Ishikawa (cell line): ENCODE results near the gene BRI3.

Source experiments
- CEBPB ChIP-seq: IDR thresholded peaks from 2 replicates; pipeline ENCODE4 v1.6.1; 2012
- CREB1 ChIP-seq: IDR thresholded peaks from 2 replicates; pipeline ENCODE4 v1.6.1; 2012; ENCODE audit warnings: low read depth
- EGR1 ChIP-seq: IDR thresholded peaks from 2 replicates; pipeline ENCODE4 v1.6.1; 2012
- EP300 ChIP-seq: IDR thresholded peaks from 2 replicates; pipeline ENCODE4 v1.6.1; 2012; ENCODE audit warnings: borderline replicate concordance
- FOXM1 ChIP-seq: IDR thresholded peaks from 2 replicates; pipeline ENCODE4 v1.6.1; 2012; ENCODE audit warnings: low read depth, borderline replicate concordance
- NFIC ChIP-seq: IDR thresholded peaks from 2 replicates; pipeline ENCODE4 v1.6.1; 2012
- RAD21 ChIP-seq: IDR thresholded peaks from 2 replicates; pipeline ENCODE4 v1.6.1; 2012; ENCODE audit warnings: low read depth
- REST ChIP-seq: IDR thresholded peaks from 2 replicates; pipeline ENCODE4 v1.6.1; 2012; ENCODE audit warnings: low read depth, mild to moderate bottlenecking
- TAF1 ChIP-seq: IDR thresholded peaks from 2 replicates; pipeline ENCODE4 v1.6.1; 2012; ENCODE audit warnings: low read depth, mild to moderate bottlenecking
- TCF12 ChIP-seq: IDR thresholded peaks from 2 replicates; pipeline ENCODE4 v1.6.1; 2012; ENCODE audit warnings: low read depth
- TEAD4 ChIP-seq: IDR thresholded peaks from 2 replicates; pipeline ENCODE4 v1.6.1; 2012
- YY1 ChIP-seq: IDR thresholded peaks from 2 replicates; pipeline ENCODE4 v1.6.1; 2012; ENCODE audit warnings: low read depth
- ZBTB7A ChIP-seq: IDR thresholded peaks from 2 replicates; pipeline ENCODE4 v1.6.1; 2012; ENCODE audit warnings: low read depth
- TF ChIP-seq, protein P1 (sequence below): IDR thresholded peaks from 2 replicates; pipeline ENCODE4 v1.6.1; 2012
- TF ChIP-seq, protein P2 (sequence below): IDR thresholded peaks from 2 replicates; pipeline ENCODE4 v1.6.1; 2012

Gene BRI3

GRCh38 chr7:98301693-98302470 lies 20.4 kb downstream of the BRI3 start:
- TF ChIP-seq ZBTB7A (no peak), TEAD4 (no peak)

DNA sequence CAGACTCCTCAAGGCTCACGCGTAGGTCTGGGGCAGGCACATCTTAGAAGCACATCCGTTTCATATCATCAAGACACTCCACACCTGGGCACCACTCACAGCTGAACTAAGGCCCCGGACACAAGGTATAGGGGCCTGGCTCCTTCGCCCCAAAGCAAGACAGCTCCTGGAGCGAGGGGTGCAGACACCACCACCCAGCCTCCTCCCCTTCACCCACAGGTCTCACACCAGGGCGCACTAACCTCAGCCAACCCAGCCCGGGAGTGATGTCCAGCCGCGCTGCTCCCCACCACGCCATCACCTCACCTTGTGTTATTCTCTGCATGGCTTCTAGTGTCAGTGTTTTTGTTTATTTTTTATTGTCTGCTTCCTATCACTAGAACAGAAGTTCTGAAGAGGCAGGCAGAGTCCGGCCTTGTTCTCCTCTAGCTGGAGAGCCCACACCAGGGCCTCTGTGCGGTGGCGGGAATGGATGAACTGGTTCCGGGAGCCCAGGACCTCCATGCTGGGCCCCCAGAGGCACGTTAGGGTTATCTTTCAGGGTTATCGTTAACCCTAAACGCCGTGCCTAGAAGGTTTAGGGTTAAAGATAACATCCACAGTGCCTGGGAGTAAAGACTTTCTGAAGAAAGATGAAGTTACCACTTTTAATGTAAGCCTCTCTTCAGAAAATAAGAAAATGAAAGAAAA lies 21.8 kb downstream of the BRI3 start:
- TF ChIP-seq TEAD4 (no peak), NFIC (no peak)
- TF ChIP-seq, protein P1, sequence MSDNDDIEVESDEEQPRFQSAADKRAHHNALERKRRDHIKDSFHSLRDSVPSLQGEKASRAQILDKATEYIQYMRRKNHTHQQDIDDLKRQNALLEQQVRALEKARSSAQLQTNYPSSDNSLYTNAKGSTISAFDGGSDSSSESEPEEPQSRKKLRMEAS = no peak

DNA sequence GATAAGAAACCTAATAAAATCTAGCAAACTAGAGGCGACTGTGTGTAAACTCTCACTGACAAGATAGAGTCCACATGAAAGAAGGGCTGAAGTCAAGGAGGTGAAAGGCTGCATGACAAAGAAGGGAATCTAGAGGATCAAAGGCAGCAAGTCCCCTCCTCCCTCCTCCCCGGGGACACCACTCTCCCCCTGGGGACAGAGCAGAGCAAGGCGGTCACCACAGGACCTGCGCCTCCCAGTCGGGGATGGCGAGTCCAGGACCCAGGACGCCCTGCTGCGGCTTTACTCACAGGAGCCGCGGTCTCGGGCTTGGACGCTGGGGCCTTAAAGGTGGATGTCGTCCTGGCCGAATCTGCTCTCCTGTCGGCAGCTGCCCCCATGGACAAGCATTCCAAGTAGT lies 22.4 kb downstream of the BRI3 start:
- TF ChIP-seq CREB1 (no peak), EP300 (no peak), TEAD4 (no peak), REST (no peak), EGR1 (no peak)
- TF ChIP-seq, protein P2, sequence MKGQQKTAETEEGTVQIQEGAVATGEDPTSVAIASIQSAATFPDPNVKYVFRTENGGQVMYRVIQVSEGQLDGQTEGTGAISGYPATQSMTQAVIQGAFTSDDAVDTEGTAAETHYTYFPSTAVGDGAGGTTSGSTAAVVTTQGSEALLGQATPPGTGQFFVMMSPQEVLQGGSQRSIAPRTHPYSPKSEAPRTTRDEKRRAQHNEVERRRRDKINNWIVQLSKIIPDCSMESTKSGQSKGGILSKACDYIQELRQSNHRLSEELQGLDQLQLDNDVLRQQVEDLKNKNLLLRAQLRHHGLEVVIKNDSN = no peak

- TF ChIP-seq TEAD4 (no peak), TCF12 (no peak), EP300 (no peak), TAF1 (no peak), REST (no peak), ZBTB7A (no peak)
- TF ChIP-seq, protein P1 = no peak
Observed at GRCh38 chr7:98305951-98306535, 24.6 kb downstream of the BRI3 start.

GRCh38 chr7:98307971-98308466 lies 26.5 kb downstream of the BRI3 start:
- TF ChIP-seq TEAD4 = no peak
- no peak for TF ChIP-seq RAD21
- no peak for TF ChIP-seq REST
- no peak for TF ChIP-seq TCF12

DNA sequence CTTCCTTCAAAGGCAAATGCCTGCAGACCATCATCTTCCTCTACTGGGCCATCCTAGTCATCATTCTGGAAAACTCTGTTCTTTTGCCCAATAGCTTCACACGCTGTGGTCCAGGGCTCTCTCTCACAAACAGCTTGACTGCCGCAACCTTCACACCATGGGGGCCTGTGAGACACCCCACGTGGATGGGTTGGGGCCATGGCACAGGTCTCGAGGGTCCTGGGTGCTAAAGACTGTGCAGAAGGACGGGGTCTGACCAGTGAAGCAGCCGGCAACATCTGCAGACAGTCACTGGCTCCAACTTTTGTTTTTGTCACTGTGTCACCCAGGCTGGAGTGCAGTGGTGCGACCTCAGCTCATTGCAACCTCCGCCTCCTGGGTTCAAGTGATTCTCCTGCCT lies 28.1 kb downstream of the BRI3 start:
- TF ChIP-seq CREB1 (no peak), ZBTB7A (no peak), TCF12 (no peak), CEBPB (no peak), RAD21 (no peak), TEAD4 (no peak), YY1 (no peak), FOXM1 (no peak)
- TF ChIP-seq, protein P2 = no peak
